ENCODE data around the gene ALK. TPM values are rescaled to one million over a fixed set of nuclear protein-coding genes. Genes with fewer than 3 reads are reported as not detected.
A peak's percentile ranks its signal among the peaks of the same experiment; 100 is the strongest.

The ALK gene
- total RNA-seq, 1 donor from 2014 or later, result not detected

DNA sequence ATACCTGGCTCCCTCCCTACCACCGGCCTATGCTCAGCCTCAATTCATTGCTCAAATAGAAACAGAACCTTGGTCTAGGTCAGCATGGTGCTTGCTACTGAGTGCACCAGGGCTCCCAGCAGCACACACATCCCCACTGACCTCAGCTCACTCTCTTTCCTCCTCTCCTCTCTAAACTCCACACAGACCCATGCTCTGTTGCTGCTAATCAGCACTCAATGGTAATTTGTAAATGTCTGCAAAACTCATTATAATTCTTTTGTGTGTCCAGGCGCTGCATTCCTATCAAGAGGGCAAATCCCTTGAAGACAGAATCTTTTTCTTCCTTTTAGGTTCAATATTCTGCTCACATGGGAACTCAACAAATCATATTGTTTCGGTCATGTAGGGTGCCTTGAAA, 424.0 kb downstream of the ALK start:
- intact Hi-C loops (cut with micrococcal nuclease), result no loop called here
- ATAC-seq (no peak), DNase-seq (no peak)

DNA sequence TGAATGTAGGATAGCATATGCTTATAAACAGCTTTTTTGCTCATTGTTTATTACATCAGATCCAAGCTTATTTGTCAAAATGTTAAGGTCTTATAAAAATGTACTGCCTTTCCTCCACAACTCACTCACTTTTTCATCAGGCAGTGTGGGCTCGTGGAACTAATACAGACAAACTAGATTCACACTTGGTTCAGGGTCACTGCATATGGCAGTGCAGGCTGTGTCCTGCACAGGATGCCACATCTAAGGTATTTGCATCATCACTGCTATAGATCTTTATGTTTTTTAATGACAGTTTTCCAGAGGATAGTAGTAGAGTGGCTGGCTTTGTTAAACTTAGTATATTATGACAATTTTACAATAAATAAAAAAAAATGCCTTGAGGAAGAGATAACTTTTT, 425.2 kb downstream of the ALK start:
- intact Hi-C loops (cut with micrococcal nuclease), result no loop called here
- ATAC-seq (no peak), DNase-seq (no peak)

DNA sequence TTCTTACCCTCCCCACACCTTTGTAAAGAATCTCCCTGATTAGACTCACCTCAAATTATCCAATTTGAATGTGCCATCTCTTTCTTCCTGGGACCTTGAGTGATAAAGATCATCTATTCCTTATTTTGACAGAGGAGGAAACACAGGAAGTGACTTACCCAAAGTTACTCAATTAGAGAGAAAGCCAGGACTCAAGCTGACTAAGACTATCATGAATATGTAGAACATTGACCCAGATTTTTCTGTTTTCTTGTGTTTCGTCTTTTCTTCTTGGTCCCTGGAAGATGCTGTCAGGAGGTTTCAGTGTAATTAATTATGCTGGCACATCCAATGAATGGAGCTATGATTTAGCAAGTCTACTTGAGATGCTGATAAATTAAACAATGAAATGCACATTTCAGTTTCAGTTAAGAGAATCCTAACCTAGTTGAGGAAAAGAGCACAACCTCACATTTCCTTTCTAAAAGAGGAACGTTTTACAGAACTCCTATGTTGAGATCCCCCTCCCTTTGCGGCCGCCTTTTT, 425.8 kb downstream of the ALK start:
- intact Hi-C loops (cut with micrococcal nuclease), result no loop called here
- no peak for DNase-seq
- no peak for ATAC-seq

DNA sequence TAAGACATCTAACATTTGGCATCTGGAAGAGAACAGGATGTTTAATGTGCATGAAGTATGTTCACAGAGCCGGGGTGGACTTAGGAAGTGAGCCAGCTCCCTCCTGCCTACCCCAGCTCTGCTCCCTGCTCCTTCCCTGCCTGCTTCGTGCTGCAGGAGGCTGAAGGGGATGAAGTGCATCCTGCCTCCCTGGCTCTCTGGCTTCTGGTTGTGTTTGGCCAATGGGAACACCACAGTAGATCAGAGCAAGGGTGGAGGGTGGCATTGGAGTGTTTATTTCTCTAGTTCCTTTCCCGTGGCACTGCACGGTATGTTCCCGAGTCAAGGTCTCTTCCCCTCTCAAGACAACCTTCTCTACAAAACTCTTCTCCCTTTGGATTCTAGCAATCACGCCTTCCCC, 426.3 kb downstream of the ALK start:
- no peak for DNase-seq
- intact Hi-C loops (cut with micrococcal nuclease), result no loop called here
- ATAC-seq, result no peak

DNA sequence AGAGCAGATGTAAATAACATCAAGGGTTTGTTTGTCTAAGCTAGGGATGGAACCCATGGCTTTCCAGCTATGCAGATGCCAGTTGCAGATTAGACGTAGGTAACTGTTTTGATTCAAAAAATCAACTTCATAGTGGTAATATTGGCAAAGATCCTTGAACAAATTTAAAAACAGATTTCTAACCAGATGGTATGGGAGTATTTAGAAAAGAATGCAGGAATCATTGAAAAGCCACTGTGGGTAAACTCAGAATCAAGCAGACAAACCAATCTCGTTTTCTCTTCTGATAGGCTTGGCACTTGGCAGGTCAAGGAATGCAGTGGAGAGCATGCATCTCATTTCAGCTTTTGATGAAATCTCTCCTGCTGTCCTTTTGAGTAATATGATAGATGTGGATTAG, 428.7 kb downstream of the ALK start:
- intact Hi-C loops (cut with micrococcal nuclease), result no loop called here
- ATAC-seq (no peak), DNase-seq (no peak)

DNA sequence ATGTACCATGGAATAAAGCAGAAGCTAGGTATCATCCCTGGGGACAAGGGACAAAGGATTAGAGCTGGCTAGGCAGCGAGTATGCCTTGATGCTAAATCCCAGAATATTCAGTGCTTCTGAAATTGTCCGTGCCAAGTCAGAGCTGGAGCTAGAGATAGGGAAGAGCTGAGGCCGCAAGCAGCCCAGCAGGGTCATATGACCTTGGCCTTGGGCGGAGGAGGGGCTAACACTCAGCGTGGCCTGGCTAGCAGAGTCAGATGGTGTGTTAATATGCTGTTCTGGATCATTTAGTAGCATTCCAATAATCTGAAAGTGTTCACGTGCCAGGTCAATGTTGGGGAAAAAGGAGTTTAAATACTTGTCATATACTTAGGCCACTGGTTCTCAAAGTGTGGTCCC, 431.3 kb downstream of the ALK start:
- DNase-seq (no peak), ATAC-seq (peak; percentile 37)
- intact Hi-C loops (cut with micrococcal nuclease), result no loop called here

DNA sequence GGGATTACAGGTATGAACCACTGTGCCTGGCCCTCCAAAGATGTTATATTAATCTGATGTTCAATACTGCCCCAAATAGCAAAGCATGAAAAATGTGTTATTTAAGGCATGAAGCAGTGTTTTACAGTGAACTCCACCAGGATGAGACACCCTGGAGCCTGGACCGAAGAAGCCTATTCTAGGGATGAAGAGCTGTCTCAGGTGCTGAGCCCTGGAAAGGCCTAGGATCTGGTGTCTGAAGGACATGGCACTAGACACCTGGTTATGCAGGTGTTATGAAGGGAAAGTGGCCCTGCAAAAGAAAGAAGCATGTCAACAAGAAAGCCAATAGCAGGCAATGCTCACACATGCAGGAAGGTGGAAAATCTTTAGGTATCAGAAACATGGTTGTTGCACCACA, 431.8 kb downstream of the ALK start:
- intact Hi-C loops (cut with micrococcal nuclease), result no loop called here
- ATAC-seq, result no peak
- DNase-seq, result no peak

DNA sequence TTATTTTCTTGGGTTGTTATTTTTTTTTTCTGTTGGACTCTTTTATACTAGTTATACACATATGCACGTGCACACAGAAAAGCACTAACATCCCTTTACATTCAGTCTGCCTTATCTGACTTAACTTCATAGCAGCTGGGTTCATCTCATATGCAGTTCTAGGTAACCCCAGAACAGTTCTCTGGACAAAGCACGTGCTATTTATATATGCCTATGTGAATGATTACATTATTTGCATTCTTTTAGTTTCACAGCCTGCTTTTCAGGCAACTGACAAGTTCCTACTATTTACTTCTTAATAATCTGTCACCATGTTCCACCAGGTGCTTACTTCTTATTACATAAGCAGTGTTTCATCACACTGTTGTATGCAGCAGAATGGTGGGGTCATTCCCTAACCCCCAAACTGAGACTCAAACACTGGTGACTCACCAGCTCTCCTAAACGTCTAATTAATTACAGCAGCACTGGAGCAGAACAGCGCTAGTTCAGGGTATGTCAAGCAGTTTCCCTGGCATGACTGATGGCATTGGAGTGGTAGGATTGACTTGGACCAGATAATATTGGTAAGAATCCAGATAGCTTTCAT, 433.3 kb downstream of the ALK start:
- DNase-seq (no peak), ATAC-seq (no peak)
- intact Hi-C loops (cut with micrococcal nuclease), result no loop called here

DNA sequence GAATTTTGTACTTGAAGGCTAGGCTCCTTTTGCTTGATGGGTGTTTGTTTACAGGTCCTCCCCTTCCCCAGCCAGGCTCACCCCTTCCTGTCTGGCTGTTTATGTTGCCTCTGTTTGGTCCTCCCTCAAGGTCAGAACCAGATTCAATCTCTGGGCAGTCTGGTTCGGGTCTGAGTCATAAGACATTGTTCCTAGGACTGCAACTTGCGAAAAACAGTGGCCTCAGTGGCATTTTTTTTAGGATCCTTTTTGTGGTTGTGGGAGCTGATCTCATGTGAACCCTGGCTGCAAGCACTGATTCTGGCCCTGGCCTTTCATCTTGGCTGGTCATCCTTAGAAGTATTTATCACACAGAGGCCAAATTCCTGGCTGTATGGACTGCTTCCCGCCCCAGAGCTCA, 435.8 kb downstream of the ALK start:
- intact Hi-C loops (cut with micrococcal nuclease), result no loop called here

DNA sequence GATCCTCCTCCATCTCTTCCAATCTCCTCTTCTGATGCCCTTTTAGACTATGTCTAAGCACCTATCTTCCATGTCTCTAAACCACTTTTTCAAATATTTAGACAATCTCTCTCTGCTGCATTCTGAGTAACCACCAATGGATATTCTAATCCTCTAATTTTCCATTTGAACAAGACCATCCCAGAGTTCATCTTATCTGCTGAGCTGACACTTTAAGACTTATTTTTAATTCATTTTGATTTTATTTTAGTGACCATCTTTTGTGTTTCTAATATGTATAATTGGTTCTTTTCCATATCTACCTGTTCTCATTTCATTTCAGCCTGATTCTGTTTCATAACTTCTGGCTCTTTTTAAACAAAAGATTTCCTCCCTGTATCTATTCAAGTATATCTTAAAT, 436.3 kb downstream of the ALK start:
- intact Hi-C loops (cut with micrococcal nuclease), result no loop called here
- DNase-seq (no peak), ATAC-seq (no peak)

More for the DNA sequence above, 435.8 kb downstream of the ALK start:
- ATAC-seq (no peak), DNase-seq (no peak)

DNA sequence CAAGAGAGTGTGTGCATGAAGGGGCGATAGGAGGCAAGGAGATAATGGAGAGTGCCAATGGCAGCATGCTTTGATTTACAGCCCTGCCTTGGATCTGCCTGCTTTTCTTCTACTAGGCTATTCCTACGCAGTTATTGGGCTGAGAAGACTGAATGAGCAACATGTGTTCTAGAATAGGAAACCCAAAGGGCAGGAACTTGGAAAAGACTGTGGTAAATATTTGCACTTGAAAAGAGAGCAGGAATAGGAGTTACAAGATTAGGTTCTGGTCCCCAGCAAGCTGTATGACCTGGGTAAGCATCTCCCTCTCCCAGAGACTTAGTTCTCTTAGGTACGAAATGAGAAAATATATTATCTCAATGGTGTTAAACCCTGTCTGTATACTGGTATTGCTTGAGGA, 438.5 kb downstream of the ALK start:
- ATAC-seq (no peak), DNase-seq (no peak)
- intact Hi-C loops (cut with micrococcal nuclease), result no loop called here

DNA sequence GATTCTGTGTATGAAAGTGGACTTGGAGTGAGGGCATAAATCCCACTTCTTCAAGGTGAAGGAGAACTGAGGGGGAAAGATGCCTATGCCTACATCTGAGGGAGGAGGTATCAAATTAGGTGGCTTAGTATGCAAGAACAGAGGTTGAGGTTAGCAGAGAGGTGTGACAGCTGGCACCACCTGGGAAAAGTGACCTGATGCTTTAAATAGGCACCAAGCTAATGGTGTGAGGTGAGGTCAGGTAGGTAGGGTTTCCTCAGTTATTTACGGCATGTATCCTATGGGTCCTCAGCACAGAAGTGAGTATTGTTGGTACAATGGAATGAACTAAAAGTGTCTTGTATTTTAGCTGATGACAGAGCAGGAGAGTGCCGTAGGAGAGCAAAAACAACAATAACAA, 439.0 kb downstream of the ALK start:
- intact Hi-C loops (cut with micrococcal nuclease), result no loop called here
- ATAC-seq (no peak), DNase-seq (no peak)

DNA sequence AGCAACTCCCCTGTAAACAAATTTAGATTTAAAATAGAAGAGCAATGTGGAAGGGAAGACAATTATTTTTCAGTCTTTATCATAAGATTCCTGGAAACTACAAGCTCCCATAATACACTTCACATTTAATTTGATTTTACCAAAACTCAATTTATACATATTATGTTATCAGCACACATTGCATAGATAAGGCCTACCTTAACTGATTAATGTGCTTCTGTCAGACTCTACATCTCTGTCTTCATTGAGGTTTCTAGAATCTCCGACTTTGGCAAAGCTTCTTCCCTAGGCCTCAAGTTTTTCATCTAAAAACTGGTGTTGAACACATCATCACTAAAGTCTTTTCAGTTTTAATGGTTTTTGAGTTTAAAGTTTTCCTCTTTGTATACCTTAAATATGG, 440.1 kb downstream of the ALK start:
- DNase-seq (no peak), ATAC-seq (no peak)
- intact Hi-C loops (cut with micrococcal nuclease), result no loop called here

DNA sequence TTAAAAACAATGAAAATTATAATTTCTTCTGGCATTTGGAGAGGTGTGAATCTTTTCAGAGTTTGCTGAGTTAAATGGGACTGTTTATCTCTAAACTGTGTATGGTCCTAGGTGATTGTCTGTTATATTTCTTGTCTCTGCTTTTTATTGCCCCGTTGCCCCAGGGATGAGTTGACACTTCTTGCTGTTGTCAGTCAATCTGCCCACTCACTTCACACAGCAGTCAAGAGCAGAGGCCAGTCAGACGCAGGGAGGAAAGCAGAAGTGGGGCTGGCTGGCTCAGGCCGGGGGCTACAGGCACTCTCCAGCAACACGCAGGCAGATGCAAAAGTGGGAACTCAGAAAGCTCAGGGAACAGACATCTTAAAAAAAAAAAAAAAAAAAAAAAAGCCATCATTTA, 441.0 kb downstream of the ALK start:
- intact Hi-C loops (cut with micrococcal nuclease), result no loop called here
- no peak for ATAC-seq
- no peak for DNase-seq

DNA sequence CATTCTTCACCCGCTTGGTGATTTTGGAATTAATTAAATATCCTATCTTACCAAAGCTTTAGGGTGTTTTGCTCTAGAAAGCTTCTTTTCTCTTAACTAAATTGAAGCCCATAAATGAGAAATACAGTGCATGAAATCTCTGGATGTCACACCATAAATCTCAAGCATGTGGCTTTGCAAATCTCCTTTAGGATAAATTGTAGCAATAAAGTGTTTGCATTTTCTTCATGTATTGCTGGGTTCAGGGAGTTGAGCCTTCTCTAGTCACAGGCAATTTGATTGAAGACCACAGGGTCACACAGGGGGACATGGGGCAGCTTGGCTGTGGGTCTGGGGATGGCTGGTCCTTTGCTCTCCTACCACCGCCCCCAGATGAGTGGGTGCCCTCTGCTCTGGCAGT, 442.0 kb downstream of the ALK start:
- ATAC-seq (no peak), DNase-seq (no peak)
- intact Hi-C loops (cut with micrococcal nuclease), result no loop called here

DNA sequence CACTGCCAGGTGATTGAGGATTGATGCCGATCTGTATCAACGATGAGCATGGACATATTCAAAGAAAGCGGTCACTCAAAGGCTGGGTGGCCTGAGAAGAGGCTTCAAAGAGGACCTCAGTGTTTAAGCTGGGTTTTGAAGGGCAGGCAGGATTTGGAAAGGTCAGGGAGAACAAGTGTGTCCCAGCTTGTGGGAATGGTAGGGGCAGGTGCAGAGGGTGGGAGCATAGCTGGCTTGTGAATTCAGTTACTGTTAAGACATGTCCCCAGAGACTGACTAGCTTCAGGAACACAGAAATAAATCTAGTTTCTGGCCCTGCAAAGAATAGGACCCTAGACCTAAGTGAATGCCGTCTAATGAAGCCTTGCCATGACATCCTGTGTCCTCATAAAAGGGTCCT, 442.7 kb downstream of the ALK start:
- ATAC-seq, result no peak
- no peak for DNase-seq
- intact Hi-C loops (cut with micrococcal nuclease), result no loop called here

DNA sequence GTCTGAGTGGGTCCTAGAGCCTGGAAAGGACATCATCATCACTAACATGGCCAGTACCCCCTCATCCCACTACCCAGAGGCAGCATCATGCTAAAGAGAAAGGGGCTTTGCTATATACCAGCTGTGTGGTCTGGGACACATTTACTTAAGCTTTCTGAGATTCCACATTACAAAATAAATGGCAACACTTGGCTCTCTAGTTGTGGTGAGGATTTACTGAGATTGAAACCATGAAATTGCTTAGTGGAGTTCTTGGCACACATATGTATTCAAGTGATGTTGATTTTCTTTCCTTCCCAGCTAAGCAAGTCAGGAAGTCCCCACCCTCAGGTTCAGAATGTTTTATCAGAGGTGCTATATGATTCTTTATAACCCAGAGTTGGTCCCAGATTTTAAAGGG, 444.2 kb downstream of the ALK start:
- no peak for DNase-seq
- no peak for ATAC-seq
- intact Hi-C loops (cut with micrococcal nuclease), result no loop called here

DNA sequence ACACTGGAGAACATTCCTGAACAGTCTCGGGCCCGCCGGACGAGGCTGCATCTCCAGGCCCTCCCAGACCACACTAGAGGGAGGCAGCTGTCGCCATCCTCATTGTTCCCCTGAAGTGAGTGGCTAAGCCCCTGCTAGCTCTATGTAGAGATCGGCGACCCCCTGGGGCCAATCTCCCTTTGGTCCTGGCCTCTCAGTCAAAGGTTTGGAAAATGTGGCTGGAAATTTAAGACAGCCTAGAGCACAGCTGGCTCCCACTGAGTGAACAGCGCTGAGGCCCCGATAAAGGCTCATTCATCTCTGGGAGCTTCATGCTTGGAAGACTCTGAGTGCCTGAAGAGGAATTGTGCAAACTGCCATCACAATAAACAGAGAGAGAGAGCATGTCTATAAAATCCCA, 445.9 kb downstream of the ALK start:
- intact Hi-C loops (cut with micrococcal nuclease), result no loop called here
- DNase-seq (no peak), ATAC-seq (no peak)

DNA sequence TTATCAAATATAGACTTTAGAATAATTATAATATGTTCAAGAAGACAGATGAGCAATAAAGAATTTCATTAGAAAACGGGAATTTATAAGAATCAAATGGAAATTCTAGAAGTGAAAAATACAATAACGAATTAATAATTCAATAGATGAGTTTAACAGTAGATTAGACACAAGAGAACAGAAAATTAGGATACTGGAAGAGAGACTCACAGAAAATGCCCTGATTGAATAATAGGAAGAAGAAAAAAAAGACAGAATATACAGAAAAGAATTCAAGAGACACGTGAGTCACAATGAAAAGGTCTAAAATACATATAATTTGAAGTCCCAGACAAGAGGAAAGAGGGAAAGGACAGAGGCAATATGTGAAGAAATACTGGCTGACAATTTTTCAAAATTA, 451.4 kb downstream of the ALK start:
- intact Hi-C loops (cut with micrococcal nuclease), result no loop called here
- ATAC-seq (no peak), DNase-seq (no peak)

DNA sequence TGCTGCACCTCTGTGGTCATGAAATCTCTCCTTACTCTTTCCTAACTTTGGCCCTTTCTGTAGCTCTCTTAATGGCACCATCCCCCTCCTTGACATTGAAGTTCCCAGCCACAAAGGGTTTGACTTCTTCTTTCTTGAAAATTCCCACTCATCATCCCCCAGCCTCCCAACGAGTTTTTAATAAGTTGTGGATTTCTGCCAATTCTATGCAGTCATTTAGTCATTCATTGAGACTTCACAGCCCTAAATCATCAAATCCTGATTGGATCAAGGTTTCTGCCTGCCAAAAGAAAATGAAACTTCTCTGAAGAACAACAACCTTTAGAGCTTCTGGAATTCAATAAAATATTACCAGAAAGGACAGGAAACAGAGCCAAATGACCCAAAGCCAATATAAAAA, 451.9 kb downstream of the ALK start:
- no peak for ATAC-seq
- no peak for DNase-seq
- intact Hi-C loops (cut with micrococcal nuclease), result no loop called here

DNA sequence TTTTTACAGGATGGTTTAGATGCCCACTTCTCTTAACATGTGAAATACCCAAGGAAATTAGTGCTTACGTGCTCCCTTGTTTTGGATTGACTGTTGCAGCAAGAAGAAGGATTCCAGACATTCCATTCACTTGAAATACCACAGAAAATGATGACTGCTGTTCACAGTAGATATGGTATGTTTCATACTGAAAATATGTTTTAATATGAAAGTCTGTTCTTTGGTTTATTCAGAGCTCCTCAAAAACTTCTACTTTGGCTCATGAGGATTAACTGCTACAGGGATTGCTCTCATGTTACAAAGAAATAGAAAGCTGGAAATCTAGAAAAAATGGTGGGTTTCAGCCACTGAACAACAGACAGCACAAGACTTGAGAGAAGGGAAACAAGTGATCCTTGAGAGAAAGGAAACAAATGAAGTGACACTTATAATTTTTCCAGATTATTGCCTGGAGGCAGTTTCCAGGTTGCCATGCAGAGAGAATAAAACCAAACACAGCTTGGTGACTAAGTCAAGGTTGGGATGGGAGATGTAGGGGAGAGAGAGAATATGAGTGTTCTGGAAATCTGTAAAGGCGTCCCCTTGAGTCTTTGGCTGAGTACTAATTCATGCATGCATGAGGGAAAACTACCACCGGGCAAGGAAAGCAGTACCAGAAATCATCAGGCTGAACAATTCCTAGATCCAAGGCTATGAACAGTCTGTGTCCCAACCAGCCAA, 458.0 kb downstream of the ALK start:
- no peak for ATAC-seq
- intact Hi-C loops (cut with micrococcal nuclease), result no loop called here
- DNase-seq, result no peak

All from left ventricle myocardium superior (tissue), 1 donor.